ENCODE data around the gene FAM83G.

Gene FAM83G

GRCh38 chr17:19001907-19002590 lies 2.5 kb downstream of the FAM83G start:
- TF ChIP-seq CTCF (IDR thresholded peaks at IDR 0.05; ENCODE audit: low read depth, low read length), result no peak
- DNase-seq (ENCODE audit: low read depth, low spot score), result no peak
- in situ Hi-C loops (cut with HindIII; ENCODE audit: low sequenced_read_pairs), result no loop called here
- peak overlapping the region; percentile 65 for H3K4me3 ChIP-seq (ENCODE audit: low read depth, low read length)

- H3K4me3 ChIP-seq (ENCODE audit: low read depth, low read length), result no peak overlapping the region
- TF ChIP-seq CTCF (IDR thresholded peaks at IDR 0.05; ENCODE audit: low read depth, low read length), result no peak
- no peak for DNase-seq (ENCODE audit: low read depth, low spot score)
- in situ Hi-C loops (cut with HindIII; ENCODE audit: low sequenced_read_pairs), result no loop called here
Observed at GRCh38 chr17:19000531-19001325, 3.8 kb downstream of the FAM83G start.

- in situ Hi-C loops (cut with HindIII; ENCODE audit: low sequenced_read_pairs), result no loop called here
- no peak for TF ChIP-seq CTCF (IDR thresholded peaks at IDR 0.05; ENCODE audit: low read depth, low read length)
- DNase-seq (ENCODE audit: low read depth, low spot score), result no peak
- no peak overlapping the region for H3K4me3 ChIP-seq (ENCODE audit: low read depth, low read length)
Observed at GRCh38 chr17:18999911-19000310, 4.7 kb downstream of the FAM83G start.

- DNase-seq (ENCODE audit: low read depth, low spot score), result no peak
- in situ Hi-C loops (cut with HindIII; ENCODE audit: low sequenced_read_pairs), result no loop called here
- no peak overlapping the region for H3K4me3 ChIP-seq (ENCODE audit: low read depth, low read length)
- no peak for TF ChIP-seq CTCF (IDR thresholded peaks at IDR 0.05; ENCODE audit: low read depth, low read length)
Observed at GRCh38 chr17:18999394-18999793, 5.2 kb downstream of the FAM83G start.

- in situ Hi-C loops (cut with HindIII; ENCODE audit: low sequenced_read_pairs), result no loop called here
- TF ChIP-seq CTCF (IDR thresholded peaks at IDR 0.05; ENCODE audit: low read depth, low read length), result no peak
- DNase-seq (ENCODE audit: low read depth, low spot score), result no peak
- no peak overlapping the region for H3K4me3 ChIP-seq (ENCODE audit: low read depth, low read length)
Observed at GRCh38 chr17:18997650-18998196, 6.8 kb downstream of the FAM83G start.

GRCh38 chr17:18996458-18996857 lies 8.1 kb downstream of the FAM83G start:
- in situ Hi-C loops (cut with HindIII; ENCODE audit: low sequenced_read_pairs), result no loop called here
- DNase-seq (ENCODE audit: low read depth, low spot score), result no peak
- H3K4me3 ChIP-seq (ENCODE audit: low read depth, low read length), result no peak overlapping the region
- TF ChIP-seq CTCF (IDR thresholded peaks at IDR 0.05; ENCODE audit: low read depth, low read length), result no peak

All from astrocyte of the spinal cord (primary cell).